T-helper 17 cell (primary cell): ENCODE data around the gene TRIM46. TPM values are rescaled to one million over a fixed set of nuclear protein-coding genes. Genes with fewer than 3 reads are reported as not detected.
"Not testable (repeated sequence)": the region's sequence is repeated elsewhere in the genome, so short reads cannot be mapped to it uniquely, and the experiment has no call there.

ENCODE experiments used
- ATAC-seq: fragments of 150-1000 bp; cut with Tn5 transposase; 2 replicates; pipeline ENCODE4 v1.10.0; 2021; ENCODE audit warnings: mild to moderate bottlenecking, moderate library complexity
- DNase-seq, 3 donors: peaks; one replicate each; pipeline versions ENCODE4 v3.0.0 to v3.0.0-alpha.2; 2020 to 2021
- H3K9me3 ChIP-seq: one replicate; pipeline ENCODE4 v1.7.0; 2013; ENCODE audit warnings: low read length, mild to moderate bottlenecking; ENCODE audit not compliant: control insufficient read depth, poor library complexity, severe bottlenecking
- H3K27ac Mint-ChIP-seq: one replicate; pipeline ENCODE4 v1.8.0; 2022; ENCODE audit warnings: mild to moderate bottlenecking, moderate library complexity, mixed read lengths
- H3K27me3 Mint-ChIP-seq: one replicate; pipeline ENCODE4 v1.8.0; 2022; ENCODE audit warnings: mixed read lengths
- H3K36me3 Mint-ChIP-seq: one replicate; pipeline ENCODE4 v1.8.0; 2022; ENCODE audit warnings: low read depth, mixed read lengths
- H3K4me1 Mint-ChIP-seq: one replicate; pipeline ENCODE4 v1.8.0; 2022; ENCODE audit warnings: mild to moderate bottlenecking, mixed read lengths
- H3K4me3 Mint-ChIP-seq: one replicate; pipeline ENCODE4 v1.8.0; 2022; ENCODE audit warnings: mild to moderate bottlenecking, moderate library complexity, mixed read lengths
- total RNA-seq, 4 donors: library from RNA in 2 of 4; stranded (reverse) in 2 of 4; gene quantifications; one replicate each; pipeline ENCODE4 v1.2.3 and lab custom pipeline; 2022 to 2026

TRIM46 gene
- total RNA-seq, 2 donors from 2014 or later, result 9.8 to 12.7 TPM

GRCh38 chr1:155191904-155192303 is 18.3 kb downstream of the TRIM46 start:
- DNase-seq (no peak), ATAC-seq (no peak)
- peak overlapping the region; percentile 97 for H3K27ac Mint-ChIP-seq

GRCh38 chr1:155192346-155193274 is 19.0 kb downstream of the TRIM46 start:
- ATAC-seq, result no peak
- Mint-ChIP-seq H3K36me3 (peaks cover 4% of the 10 kb centered on the region), H3K4me1 (peaks cover 32% of the 10 kb centered on the region), H3K27me3 (no peaks in the 10 kb centered on the region), H3K27ac (peak overlapping the region; percentile 97), H3K4me3 (peak overlapping the region; percentile 94)
- peak in 1 of 3 donors; percentile 40 for DNase-seq
- H3K9me3 ChIP-seq, result no peaks in the 10 kb centered on the region

More at GRCh38 chr1:155191904-155192303, 18.3 kb downstream of the TRIM46 start:
- H3K9me3 ChIP-seq, result no peaks in the 10 kb centered on the region
- Mint-ChIP-seq H3K27me3 (no peaks in the 10 kb centered on the region), H3K36me3 (peaks cover 4% of the 10 kb centered on the region), H3K4me1 (peaks cover 32% of the 10 kb centered on the region), H3K4me3 (no peak overlapping the region)

- H3K27me3 Mint-ChIP-seq, result no peaks in the 10 kb centered on the region
- H3K36me3 Mint-ChIP-seq, result peaks cover 2% of the 10 kb centered on the region
- peaks cover 29% of the 10 kb centered on the region for H3K4me1 Mint-ChIP-seq
- H3K4me3 Mint-ChIP-seq, result peak overlapping the region; percentile 94
- peak overlapping the region; percentile 97 for H3K27ac Mint-ChIP-seq
- DNase-seq (peak; percentile 50 to 66 (median 52)), ATAC-seq (peak; percentile 20)
- H3K9me3 ChIP-seq, result no peaks in the 10 kb centered on the region
These were observed 19.8 kb downstream of the TRIM46 start for GRCh38 chr1:155193275-155193990.

GRCh38 chr1:155193991-155194240 is 20.3 kb downstream of the TRIM46 start:
- H3K27me3 Mint-ChIP-seq, DNase-seq, H3K9me3 ChIP-seq, ATAC-seq, H3K36me3 Mint-ChIP-seq: not testable (repeated sequence)
- Mint-ChIP-seq H3K27ac (peak overlapping the region; percentile 97), H3K4me1 (peaks cover 29% of the 10 kb centered on the region), H3K4me3 (peak overlapping the region; percentile 94)

- Mint-ChIP-seq H3K36me3 (peaks cover 2% of the 10 kb centered on the region), H3K27ac (peak overlapping the region; percentile 97), H3K4me3 (peak overlapping the region; percentile 94), H3K4me1 (peaks cover 29% of the 10 kb centered on the region), H3K27me3 (no peaks in the 10 kb centered on the region)
- peak; percentile 1 for ATAC-seq
- no peaks in the 10 kb centered on the region for H3K9me3 ChIP-seq
- DNase-seq, result no peak
These were observed 21.8 kb downstream of the TRIM46 start for GRCh38 chr1:155195201-155196102.

GRCh38 chr1:155196103-155196892 is 22.6 kb downstream of the TRIM46 start:
- DNase-seq (no peak), ATAC-seq (no peak)
- peaks cover 29% of the 10 kb centered on the region for H3K4me1 Mint-ChIP-seq
- H3K27ac Mint-ChIP-seq, result peak overlapping the region; percentile 97
- H3K4me3 Mint-ChIP-seq, result peak overlapping the region; percentile 7
- no peaks in the 10 kb centered on the region for H3K9me3 ChIP-seq
- H3K27me3 Mint-ChIP-seq, result no peaks in the 10 kb centered on the region
- H3K36me3 Mint-ChIP-seq, result peaks cover 2% of the 10 kb centered on the region

GRCh38 chr1:155196893-155197638 is 23.4 kb downstream of the TRIM46 start:
- no peak overlapping the region for H3K4me3 Mint-ChIP-seq
- peak overlapping the region; percentile 97 for H3K27ac Mint-ChIP-seq
- H3K4me1 Mint-ChIP-seq, result peaks cover 27% of the 10 kb centered on the region
- ATAC-seq (no peak), DNase-seq (no peak)
- no peaks in the 10 kb centered on the region for H3K9me3 ChIP-seq
- H3K27me3 Mint-ChIP-seq, result no peaks in the 10 kb centered on the region
- H3K36me3 Mint-ChIP-seq, result peaks cover 2% of the 10 kb centered on the region

GRCh38 chr1:155197901-155198546 is 24.4 kb downstream of the TRIM46 start:
- DNase-seq (no peak), ATAC-seq (no peak)
- no peaks in the 10 kb centered on the region for H3K9me3 ChIP-seq
- no peaks in the 10 kb centered on the region for H3K36me3 Mint-ChIP-seq
- peaks cover 21% of the 10 kb centered on the region for H3K4me1 Mint-ChIP-seq
- H3K27ac Mint-ChIP-seq, result peak overlapping the region; percentile 57
- H3K27me3 Mint-ChIP-seq, result no peaks in the 10 kb centered on the region
- no peak overlapping the region for H3K4me3 Mint-ChIP-seq

GRCh38 chr1:155198547-155198906 is 24.9 kb downstream of the TRIM46 start:
- H3K4me3 Mint-ChIP-seq, result no peak overlapping the region

GRCh38 chr1:155199792-155200191 is 26.1 kb downstream of the TRIM46 start:
- H3K4me3 Mint-ChIP-seq, result no peak overlapping the region
- no peak for DNase-seq
- no peaks in the 10 kb centered on the region for H3K36me3 Mint-ChIP-seq
- no peaks in the 10 kb centered on the region for H3K27me3 Mint-ChIP-seq
- H3K9me3 ChIP-seq, result no peaks in the 10 kb centered on the region
- ATAC-seq, result no peak
- no peak overlapping the region for H3K27ac Mint-ChIP-seq
- H3K4me1 Mint-ChIP-seq, result peaks cover 8% of the 10 kb centered on the region

More at GRCh38 chr1:155198547-155198906, 24.9 kb downstream of the TRIM46 start:
- Mint-ChIP-seq H3K4me1 (peaks cover 18% of the 10 kb centered on the region), H3K27ac (peak overlapping the region; percentile 57), H3K36me3 (no peaks in the 10 kb centered on the region), H3K27me3 (no peaks in the 10 kb centered on the region)
- DNase-seq (no peak), ATAC-seq (no peak)
- no peaks in the 10 kb centered on the region for H3K9me3 ChIP-seq

- H3K27me3 Mint-ChIP-seq, result no peaks in the 10 kb centered on the region
- no peaks in the 10 kb centered on the region for H3K9me3 ChIP-seq
- H3K36me3 Mint-ChIP-seq, result no peaks in the 10 kb centered on the region
- H3K27ac Mint-ChIP-seq, result no peak overlapping the region
- peaks cover 4% of the 10 kb centered on the region for H3K4me1 Mint-ChIP-seq
- DNase-seq (no peak), ATAC-seq (no peak)
- H3K4me3 Mint-ChIP-seq, result peak overlapping the region; percentile 21
These were observed 27.3 kb downstream of the TRIM46 start for GRCh38 chr1:155200920-155201319.
